ENCODE data around the gene INPP4A.

The INPP4A gene

DNA sequence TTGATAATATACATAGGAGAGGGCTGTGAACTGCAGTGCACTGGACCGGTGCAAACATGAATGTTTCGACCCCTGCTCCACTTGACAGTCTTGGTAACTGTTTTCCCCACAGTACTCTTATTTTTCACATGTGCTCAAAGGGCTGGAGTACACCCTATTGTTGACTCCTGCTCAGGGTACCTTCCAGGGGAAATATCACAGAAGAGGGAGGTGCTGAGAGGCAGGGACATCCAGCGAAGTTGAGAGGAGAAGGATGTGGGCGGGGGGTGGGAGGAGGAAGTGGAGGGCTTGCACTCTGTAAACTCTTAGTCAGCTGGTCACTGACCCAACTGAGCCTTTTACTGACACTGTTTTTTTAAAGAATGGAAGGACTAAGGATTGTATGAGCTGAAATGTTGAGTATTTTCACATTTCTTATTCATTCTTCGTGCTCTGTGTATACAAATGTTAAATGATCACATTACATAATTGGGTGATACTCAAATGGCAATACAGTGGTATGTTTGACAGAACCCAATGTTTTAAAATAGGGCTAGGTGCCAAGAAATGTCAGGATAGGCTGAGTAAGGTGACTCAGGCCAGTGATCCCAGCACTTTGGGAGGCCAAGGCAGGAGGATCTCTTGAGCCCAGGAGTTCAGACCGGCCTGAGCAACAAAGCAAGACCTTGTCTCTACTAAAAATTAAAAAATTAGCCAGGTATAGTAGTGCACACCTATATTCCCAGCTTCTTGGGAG lies 10.0 kb downstream of the INPP4A start:
- TF ChIP-seq, protein P1, sequence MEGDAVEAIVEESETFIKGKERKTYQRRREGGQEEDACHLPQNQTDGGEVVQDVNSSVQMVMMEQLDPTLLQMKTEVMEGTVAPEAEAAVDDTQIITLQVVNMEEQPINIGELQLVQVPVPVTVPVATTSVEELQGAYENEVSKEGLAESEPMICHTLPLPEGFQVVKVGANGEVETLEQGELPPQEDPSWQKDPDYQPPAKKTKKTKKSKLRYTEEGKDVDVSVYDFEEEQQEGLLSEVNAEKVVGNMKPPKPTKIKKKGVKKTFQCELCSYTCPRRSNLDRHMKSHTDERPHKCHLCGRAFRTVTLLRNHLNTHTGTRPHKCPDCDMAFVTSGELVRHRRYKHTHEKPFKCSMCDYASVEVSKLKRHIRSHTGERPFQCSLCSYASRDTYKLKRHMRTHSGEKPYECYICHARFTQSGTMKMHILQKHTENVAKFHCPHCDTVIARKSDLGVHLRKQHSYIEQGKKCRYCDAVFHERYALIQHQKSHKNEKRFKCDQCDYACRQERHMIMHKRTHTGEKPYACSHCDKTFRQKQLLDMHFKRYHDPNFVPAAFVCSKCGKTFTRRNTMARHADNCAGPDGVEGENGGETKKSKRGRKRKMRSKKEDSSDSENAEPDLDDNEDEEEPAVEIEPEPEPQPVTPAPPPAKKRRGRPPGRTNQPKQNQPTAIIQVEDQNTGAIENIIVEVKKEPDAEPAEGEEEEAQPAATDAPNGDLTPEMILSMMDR (IDR thresholded peaks at IDR 0.05; ENCODE audit: borderline replicate concordance, insufficient read depth, low read depth, low read length): no peak
- H3K4me3 ChIP-seq (ENCODE audit: low read depth, low read length): no peak overlapping the region

DNA sequence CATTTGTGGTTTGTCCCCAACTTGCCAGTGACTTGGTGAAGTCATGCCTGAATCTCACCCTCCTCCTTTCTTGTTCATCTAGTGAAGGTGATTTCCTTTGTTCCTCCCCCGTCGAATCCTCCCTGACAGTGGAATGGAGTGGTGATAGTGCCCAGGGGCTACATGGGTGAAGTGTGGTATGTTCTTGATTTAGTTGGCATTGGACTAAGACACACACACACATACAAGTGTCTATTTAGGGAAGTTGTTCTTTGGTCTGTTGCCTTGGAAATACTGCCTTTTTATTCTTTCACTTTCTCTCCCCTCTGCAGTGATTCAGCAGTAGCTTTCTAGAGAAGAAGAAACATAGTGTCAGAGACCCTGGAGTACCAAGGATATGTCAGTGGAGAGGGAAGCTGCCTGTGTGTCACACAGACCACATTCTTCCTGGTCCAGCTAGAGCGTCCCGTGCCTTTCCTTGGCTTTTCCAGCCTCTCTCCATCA lies 10.9 kb downstream of the INPP4A start:
- TF ChIP-seq, protein P1 (IDR thresholded peaks at IDR 0.05; ENCODE audit: borderline replicate concordance, insufficient read depth, low read depth, low read length): no peak
- no peak overlapping the region for H3K4me3 ChIP-seq (ENCODE audit: low read depth, low read length)

DNA sequence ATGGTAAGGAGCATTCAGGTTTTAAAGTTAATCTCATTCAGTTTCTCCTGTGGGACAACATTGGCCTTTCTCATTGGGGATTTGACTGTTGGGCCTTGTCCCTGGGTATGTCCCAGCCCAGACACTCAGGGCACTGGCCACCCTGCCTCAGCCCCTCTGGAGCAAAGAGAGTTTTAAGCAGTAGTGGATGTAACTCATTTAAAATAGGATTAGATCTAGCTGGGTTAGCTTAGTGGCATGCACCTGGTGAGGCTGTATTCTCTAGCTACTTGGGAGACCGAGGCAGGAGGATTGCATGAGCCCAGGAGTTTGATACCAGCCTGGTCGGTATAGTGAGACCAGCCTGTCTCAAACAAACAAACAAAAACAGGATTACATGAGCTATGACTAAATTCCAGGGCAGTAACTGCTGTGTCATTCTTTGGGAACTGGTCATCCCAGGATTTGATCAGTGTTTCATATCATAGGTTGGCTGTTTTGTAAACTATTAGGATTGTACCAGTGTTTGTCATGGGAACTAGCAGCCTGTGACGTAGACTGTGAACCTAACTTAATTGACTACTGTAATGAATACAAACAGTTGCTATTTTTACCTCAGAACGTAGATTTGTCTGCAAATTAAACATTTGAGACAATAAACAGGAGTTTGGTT lies 12.5 kb downstream of the INPP4A start:
- no peak overlapping the region for H3K4me3 ChIP-seq (ENCODE audit: low read depth, low read length)
- TF ChIP-seq, protein P1 (IDR thresholded peaks at IDR 0.05; ENCODE audit: borderline replicate concordance, insufficient read depth, low read depth, low read length): no peak

DNA sequence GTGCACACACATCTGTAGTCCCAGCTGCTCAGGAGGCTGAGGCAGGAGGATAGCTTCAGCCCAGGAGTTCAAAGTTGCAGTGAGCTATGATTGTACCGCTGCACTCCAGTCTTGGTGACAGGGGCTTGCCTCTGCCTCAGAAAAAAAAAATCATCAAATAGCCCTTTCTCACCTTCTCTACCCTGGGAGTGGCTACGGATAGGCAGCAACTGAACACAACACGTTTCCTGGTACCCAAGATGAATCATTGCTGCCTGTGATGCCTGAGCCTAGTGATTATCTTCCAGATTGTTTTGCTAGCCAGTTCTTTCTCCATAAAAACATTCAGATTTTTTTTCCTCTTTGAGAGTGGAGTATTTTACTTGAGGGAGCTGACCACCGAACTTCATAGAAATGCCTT lies 13.5 kb downstream of the INPP4A start:
- H3K4me3 ChIP-seq (ENCODE audit: low read depth, low read length): no peak overlapping the region
- TF ChIP-seq, protein P1 (IDR thresholded peaks at IDR 0.05; ENCODE audit: borderline replicate concordance, insufficient read depth, low read depth, low read length): no peak

DNA sequence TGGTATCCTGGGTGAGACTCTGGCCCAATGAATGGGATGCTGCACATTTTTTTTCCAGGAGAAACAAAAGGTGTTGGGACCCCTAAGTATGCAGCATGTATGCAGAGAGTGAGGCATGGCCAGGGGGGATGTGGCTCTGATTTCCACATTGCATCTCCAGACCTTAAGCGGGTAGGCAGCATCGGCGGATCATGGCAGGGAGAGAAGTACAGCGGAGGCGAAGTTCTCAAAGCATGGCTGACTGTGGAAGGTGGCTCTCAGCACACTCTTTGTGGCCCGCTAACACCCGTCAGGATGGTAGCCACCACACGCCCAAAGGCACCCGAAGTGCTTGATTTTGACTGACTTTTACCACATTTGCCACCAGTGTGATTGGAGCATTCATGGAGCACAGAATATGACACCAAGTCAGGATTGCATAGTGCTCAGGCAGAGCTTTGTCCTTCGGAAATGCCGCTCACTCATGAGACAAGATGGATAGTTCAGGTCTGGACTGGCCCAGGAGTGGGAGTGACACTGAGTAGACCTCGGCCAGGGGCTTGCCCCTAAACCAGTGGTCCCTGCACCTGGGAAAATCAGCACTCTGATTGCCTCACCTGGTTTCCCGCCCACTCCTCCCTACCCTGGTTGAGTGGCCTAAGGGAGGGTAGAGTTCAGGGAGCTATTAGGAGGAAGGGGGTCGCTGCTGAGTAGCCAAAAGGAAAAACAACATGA lies 14.2 kb downstream of the INPP4A start:
- TF ChIP-seq, protein P1 (IDR thresholded peaks at IDR 0.05; ENCODE audit: borderline replicate concordance, insufficient read depth, low read depth, low read length): no peak
- no peak overlapping the region for H3K4me3 ChIP-seq (ENCODE audit: low read depth, low read length)

DNA sequence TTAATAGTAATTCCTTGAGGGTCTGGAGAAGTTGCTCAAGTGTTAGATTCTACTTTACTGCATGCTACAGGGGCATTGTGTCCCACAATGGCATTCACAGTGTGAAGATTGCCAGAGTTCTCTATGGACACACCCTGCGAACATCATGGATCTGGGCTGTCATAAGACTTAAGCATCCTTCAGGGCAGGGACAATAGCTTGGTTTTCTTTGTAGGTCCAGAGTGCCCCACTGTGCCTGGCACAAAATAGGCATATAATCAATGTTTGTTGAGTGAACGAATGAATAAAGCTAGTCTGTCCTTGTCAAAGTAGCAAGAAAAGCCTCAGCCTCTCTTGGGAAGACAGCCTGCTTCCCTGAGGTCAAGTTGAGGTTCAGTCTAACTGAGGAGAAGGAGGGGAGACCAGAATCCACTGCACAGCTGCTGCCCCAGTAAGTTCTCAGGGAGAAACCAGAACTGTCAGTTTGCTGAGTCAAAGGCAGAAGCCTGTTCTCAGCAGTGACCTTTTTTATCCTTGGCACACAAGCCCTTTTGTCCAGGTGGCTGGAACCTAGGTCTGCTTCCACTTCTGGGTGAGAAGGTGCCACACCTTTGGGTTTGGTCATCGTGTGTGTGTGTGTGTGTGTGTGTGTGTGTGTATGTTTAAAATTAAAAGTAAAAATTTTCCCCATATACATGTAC lies 15.0 kb downstream of the INPP4A start:
- TF ChIP-seq, protein P1 (IDR thresholded peaks at IDR 0.05; ENCODE audit: borderline replicate concordance, insufficient read depth, low read depth, low read length): no peak

More for the DNA sequence above, 15.0 kb downstream of the INPP4A start:
- H3K4me3 ChIP-seq (ENCODE audit: low read depth, low read length): no peak overlapping the region

Measured in GM12875 (cell line).